Gastrocnemius medialis (tissue), 4 donors: ENCODE results near the gene WNT3A. TPM values are rescaled to one million over a fixed set of nuclear protein-coding genes. Genes with fewer than 3 reads are reported as not detected.

Experiments
- ATAC-seq, 2 donors: fragments of 150-250 bp; one replicate each; pipeline ENCODE4 v1.9.1; 2016
- DNase-seq, 2 donors: peaks; one replicate each; pipeline ENCODE4 v3.0.0-alpha.2; 2019
- H3K27ac ChIP-seq, 4 donors: fragments of 200-600 bp; sonication (generic); 1 replicate in 1 of 4; 2 replicates in 3 of 4; pipeline ENCODE4 v1.5.1; 2016 to 2018; ENCODE audit warnings: mild to moderate bottlenecking in 2 of 4, moderate library complexity in 1 of 4
- H3K27me3 ChIP-seq, 3 donors: fragments of 200-600 bp; sonication (generic) in 2 of 3; 1 replicate in 1 of 3; 2 replicates in 2 of 3; pipeline versions ENCODE4 v1.5.1 to v1.6.0; 2016 to 2019; ENCODE audit warnings: mild to moderate bottlenecking in 1 of 3, moderate library complexity in 1 of 3
- H3K36me3 ChIP-seq, 2 donors: fragments of 200-600 bp; sonication (generic) in 1 of 2; one replicate each; pipeline ENCODE4 v1.5.1; 2017 to 2018
- H3K4me1 ChIP-seq, 2 donors: fragments of 200-600 bp; sonication (generic) in 1 of 2; one replicate each; pipeline ENCODE4 v1.5.1; 2016 to 2017; ENCODE audit warnings: mild to moderate bottlenecking in 2 of 2
- H3K4me3 ChIP-seq, 4 donors: fragments of 200-600 bp; sonication (generic) in 3 of 4; 1 replicate in 1 of 4; 2 replicates in 3 of 4; pipeline ENCODE4 v1.5.1; 2016 to 2019; ENCODE audit warnings: mild to moderate bottlenecking in 2 of 4
- H3K9me3 ChIP-seq, 3 donors: fragments of 200-600 bp; sonication (generic) in 2 of 3; 1 replicate in 1 of 3; 2 replicates in 2 of 3; pipeline ENCODE4 v1.5.1; 2016 to 2019
- POLR2A ChIP-seq, 2 donors: fragments of 450-650 bp; IDR thresholded peaks; one replicate each; pipeline ENCODE4 v1.6.1; 2017; ENCODE audit warnings: antibody characterized with exemption in 2 of 2, mild to moderate bottlenecking in 2 of 2, moderate library complexity in 2 of 2
- in situ Hi-C, 4 donors: fragments of 200-750 bp; cut with MboI; loops; one replicate each; pipeline versions ENCODE4 v1.15.0 to v1.8.0; 2017; ENCODE audit warnings: low sequenced_read_pairs in 4 of 4
- intact Hi-C: fragments of 100-400 bp; cut with DNase I; formaldehyde crosslinking; loops from one replicate; pipeline ENCODE4 v1.15.1; 2023; ENCODE audit warnings: low total_unique reads
- total RNA-seq, 4 donors: library from RNA; depleted of rRNA; stranded (reverse); fragments of >200 nt; gene quantifications; one replicate each; pipeline versions ENCODE4 v1.1.0 to v1.2.3, GENCODE V29; 2016
- TF ChIP-seq, protein P1 (sequence below), 5 experiments: fragments of 450-650 bp in 3 of 5; fragments of 200-600 bp in 2 of 5; sonication (generic) in 2 of 5; IDR thresholded peaks in 4 of 5; conservative IDR thresholded peaks in 1 of 5; 1 replicate in 4 of 5; 2 replicates in 1 of 5; pipeline ENCODE4 v1.5.1; 2016 to 2019; ENCODE audit warnings: antibody characterized with exemption in 5 of 5, mild to moderate bottlenecking in 3 of 5, moderate library complexity in 3 of 5

Gene WNT3A
- total RNA-seq, 4 donors from 2014 or later: not detected

DNA sequence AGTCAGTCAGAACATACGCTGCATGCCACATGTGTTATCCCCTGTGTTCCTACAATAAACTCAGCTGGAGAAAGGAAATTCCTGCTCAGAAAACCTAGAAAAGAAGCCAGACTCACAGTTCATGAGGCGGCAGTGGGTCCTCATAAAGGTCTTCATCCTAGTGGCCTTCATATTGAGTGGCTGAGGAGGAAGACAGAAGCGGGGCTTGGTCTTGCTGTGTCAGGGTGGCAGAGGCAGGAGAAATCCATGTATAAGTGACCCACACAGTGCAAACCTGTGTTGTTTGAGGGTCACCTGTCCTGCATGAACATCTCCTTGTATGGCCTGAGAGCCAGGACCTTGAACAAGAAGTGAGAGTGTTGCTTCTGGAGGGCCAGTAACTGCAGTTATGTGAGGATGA, 4.0 kb upstream of the WNT3A start:
- no peaks in the 10 kb centered on the region for H3K4me1 ChIP-seq
- H3K4me3 ChIP-seq: no peak overlapping the region
- ATAC-seq: no peak
- in situ Hi-C loops (no loop called here), intact Hi-C loops (loop anchor here (10.0 kb wide), 1 partner anchor 72 kb away; no protein-coding TSS in a partner anchor)
- TF ChIP-seq, protein P1, sequence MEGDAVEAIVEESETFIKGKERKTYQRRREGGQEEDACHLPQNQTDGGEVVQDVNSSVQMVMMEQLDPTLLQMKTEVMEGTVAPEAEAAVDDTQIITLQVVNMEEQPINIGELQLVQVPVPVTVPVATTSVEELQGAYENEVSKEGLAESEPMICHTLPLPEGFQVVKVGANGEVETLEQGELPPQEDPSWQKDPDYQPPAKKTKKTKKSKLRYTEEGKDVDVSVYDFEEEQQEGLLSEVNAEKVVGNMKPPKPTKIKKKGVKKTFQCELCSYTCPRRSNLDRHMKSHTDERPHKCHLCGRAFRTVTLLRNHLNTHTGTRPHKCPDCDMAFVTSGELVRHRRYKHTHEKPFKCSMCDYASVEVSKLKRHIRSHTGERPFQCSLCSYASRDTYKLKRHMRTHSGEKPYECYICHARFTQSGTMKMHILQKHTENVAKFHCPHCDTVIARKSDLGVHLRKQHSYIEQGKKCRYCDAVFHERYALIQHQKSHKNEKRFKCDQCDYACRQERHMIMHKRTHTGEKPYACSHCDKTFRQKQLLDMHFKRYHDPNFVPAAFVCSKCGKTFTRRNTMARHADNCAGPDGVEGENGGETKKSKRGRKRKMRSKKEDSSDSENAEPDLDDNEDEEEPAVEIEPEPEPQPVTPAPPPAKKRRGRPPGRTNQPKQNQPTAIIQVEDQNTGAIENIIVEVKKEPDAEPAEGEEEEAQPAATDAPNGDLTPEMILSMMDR (IDR thresholded peaks at IDR 0.05 in 4 of 5, conservative IDR thresholded peaks at IDR 0.05 in 1 of 5): no peak
- no peak for TF ChIP-seq POLR2A (IDR thresholded peaks at IDR 0.05)
- H3K36me3 ChIP-seq: no peaks in the 10 kb centered on the region
- H3K9me3 ChIP-seq: no peaks in the 10 kb centered on the region
- peaks cover 38 to 40% (median 39%) of the 10 kb centered on the region in 3 donors for H3K27me3 ChIP-seq
- no peak for DNase-seq
- no peak overlapping the region for H3K27ac ChIP-seq

DNA sequence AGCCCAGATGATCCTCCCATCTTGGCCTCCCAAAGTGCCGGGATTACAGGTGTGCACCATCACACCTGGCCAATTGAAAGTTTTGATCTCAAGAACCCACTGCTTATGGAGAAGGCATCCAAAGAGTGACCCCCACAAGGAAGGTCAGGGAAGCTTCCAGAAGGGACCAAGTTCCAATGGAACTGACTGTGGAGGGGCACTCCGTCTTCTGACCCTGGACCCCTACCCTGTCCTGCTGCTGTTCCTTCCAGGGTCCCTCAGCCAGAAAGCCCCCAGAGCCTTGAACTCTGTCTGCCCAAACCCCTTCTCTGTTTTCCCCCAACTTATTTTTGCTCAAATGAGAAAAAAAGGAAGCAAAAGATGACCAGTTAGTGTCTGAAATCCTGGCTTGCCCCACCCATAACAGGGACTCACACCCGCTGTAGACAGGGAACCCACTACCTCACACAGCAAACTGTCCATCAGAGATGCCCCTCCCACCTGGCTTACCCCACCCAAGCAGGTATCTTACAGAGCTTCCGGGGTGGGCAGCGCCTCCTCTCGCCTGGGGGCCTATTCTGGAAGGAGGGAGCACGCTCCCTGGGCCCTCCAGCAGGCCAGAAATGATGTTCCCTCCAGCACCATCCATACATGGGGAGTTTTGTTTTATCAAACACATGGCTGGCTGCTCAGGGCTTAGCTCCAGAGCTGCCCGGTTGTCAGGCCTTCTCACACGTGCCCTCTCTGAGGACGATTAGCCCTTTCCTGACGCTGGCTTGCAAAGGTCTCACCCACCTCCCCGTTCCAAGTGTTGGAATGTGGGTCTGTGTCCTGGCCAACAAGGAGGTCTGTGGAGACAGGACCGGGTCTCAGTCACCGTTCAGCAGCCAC, 3.1 kb upstream of the WNT3A start:
- DNase-seq: peak in 1 of 2 donors; percentile 5
- no peaks in the 10 kb centered on the region for H3K36me3 ChIP-seq
- H3K27ac ChIP-seq: no peak overlapping the region
- no peak for ATAC-seq
- no peak for TF ChIP-seq POLR2A (IDR thresholded peaks at IDR 0.05)
- TF ChIP-seq, protein P1 (IDR thresholded peaks at IDR 0.05 in 4 of 5, conservative IDR thresholded peaks at IDR 0.05 in 1 of 5): no peak
- H3K27me3 ChIP-seq: peaks cover 47 to 48% (median 48%) of the 10 kb centered on the region in 3 donors
- H3K9me3 ChIP-seq: no peaks in the 10 kb centered on the region
- in situ Hi-C loops: no loop called here
- no peaks in the 10 kb centered on the region for H3K4me1 ChIP-seq
- intact Hi-C loops: loop anchor here (10.0 kb wide), 1 partner anchor 71 kb away; no protein-coding TSS in a partner anchor
- no peak overlapping the region for H3K4me3 ChIP-seq

DNA sequence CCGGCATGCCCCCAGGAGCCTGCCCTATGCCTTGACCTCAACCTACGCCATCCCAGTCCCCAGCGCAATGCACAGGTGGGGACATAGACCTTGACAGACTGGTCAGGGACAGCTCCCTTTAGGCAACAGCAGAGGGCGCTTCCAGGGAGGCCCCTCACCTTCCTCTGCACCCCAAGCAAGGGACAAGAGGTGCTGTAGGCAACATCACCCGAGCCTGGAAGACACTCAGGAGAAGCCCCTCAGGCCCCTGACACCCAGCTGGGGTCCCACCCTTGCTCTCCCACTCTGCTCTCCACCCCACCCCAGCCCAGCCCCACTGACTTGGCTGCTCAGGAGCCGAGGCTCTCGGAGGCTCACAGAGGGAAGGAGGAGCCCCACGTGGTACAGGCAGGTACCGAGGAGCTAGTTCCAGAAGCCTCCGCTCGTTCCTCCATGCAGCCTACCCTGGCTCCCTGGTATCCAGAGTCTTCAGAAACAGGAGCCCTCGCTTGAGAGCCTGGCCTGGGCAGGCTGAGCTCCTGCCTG, 2.4 kb upstream of the WNT3A start:
- intact Hi-C loops: loop anchor here (10.0 kb wide), 1 partner anchor 70 kb away; no protein-coding TSS in a partner anchor
- in situ Hi-C loops: no loop called here

DNA sequence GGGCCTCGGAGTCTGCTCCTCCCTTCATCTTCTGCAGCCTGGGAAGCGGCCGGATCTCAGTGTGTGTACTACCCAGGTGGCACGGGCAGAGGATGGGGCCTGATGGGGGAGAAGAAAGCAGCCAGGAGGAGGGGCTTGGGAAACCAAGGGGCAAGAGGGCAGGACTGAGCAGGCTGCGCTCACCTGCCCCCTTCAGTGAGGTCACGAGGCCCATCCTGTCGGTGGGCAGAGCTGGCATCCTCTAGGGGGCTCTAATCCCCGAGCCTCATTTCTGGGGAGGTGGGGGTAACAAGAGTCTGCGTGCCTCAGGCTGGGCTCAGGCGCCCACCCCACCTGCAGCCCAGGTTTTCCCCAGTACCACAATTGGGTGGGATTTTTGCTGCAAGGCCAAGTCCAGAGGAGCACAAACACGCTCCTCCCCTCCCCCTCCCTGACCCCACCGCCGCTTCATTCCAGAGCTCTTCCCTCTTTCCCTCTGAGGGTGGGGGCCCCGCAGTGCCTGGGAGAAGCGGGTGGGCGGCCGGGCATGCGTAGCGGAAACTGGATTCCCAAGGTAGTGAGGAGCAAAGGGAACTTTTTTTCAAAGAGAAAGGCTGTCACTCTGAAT, 1.8 kb upstream of the WNT3A start:
- DNase-seq (peak in 1 of 2 donors; percentile 6), ATAC-seq (no peak)
- no peak overlapping the region for H3K4me3 ChIP-seq
- no peaks in the 10 kb centered on the region for H3K36me3 ChIP-seq
- no peaks in the 10 kb centered on the region for H3K4me1 ChIP-seq
- intact Hi-C loops (loop anchor here (10.0 kb wide), 1 partner anchor 70 kb away; no protein-coding TSS in a partner anchor), in situ Hi-C loops (no loop called here)
- H3K27ac ChIP-seq: no peak overlapping the region
- H3K9me3 ChIP-seq: no peaks in the 10 kb centered on the region
- H3K27me3 ChIP-seq: peaks cover 53 to 57% (median 55%) of the 10 kb centered on the region in 3 donors
- TF ChIP-seq, protein P1 (IDR thresholded peaks at IDR 0.05 in 4 of 5, conservative IDR thresholded peaks at IDR 0.05 in 1 of 5): no peak
- no peak for TF ChIP-seq POLR2A (IDR thresholded peaks at IDR 0.05)

More for the DNA sequence above, 2.4 kb upstream of the WNT3A start:
- H3K36me3 ChIP-seq: no peaks in the 10 kb centered on the region
- H3K27me3 ChIP-seq: peaks cover 53 to 55% (median 53%) of the 10 kb centered on the region in 3 donors
- no peak overlapping the region for H3K27ac ChIP-seq
- no peaks in the 10 kb centered on the region for H3K9me3 ChIP-seq
- no peak for TF ChIP-seq POLR2A (IDR thresholded peaks at IDR 0.05)
- TF ChIP-seq, protein P1 (IDR thresholded peaks at IDR 0.05 in 4 of 5, conservative IDR thresholded peaks at IDR 0.05 in 1 of 5): peak in 1 of 5 experiments; percentile 13
- no peaks in the 10 kb centered on the region for H3K4me1 ChIP-seq
- H3K4me3 ChIP-seq: no peak overlapping the region
- DNase-seq (peak in 1 of 2 donors; percentile 4), ATAC-seq (no peak)
